Inflammatory macrophage (primary cell): Measurements from ENCODE around the gene MAGIX.
A peak's percentile ranks its signal among the peaks of the same experiment; 100 is the strongest.

Experiments used
- DNase-seq, 2 donors: peaks; one replicate each; pipeline ENCODE4 v3.0.0-alpha.2; 2020 to 2022

The MAGIX gene

GRCh38 chrX:49208399-49208798 lies 45.8 kb downstream of the MAGIX start:
- DNase-seq: no peak

- peak; percentile 16 to 68 for DNase-seq
Measured at GRCh38 chrX:49209434-49210251, 47.1 kb downstream of the MAGIX start.

- DNase-seq: no peak
Measured at GRCh38 chrX:49210406-49210805, 47.8 kb downstream of the MAGIX start.

- DNase-seq: no peak
Measured at GRCh38 chrX:49211074-49211473, 48.5 kb downstream of the MAGIX start.

- DNase-seq: no peak
Measured at GRCh38 chrX:49212209-49212608, 49.7 kb downstream of the MAGIX start.

GRCh38 chrX:49212861-49213260 lies 50.3 kb downstream of the MAGIX start:
- DNase-seq: no peak

- DNase-seq: no peak
Measured at GRCh38 chrX:49214416-49214815, 51.9 kb downstream of the MAGIX start.

GRCh38 chrX:49214996-49215526 lies 52.5 kb downstream of the MAGIX start:
- DNase-seq: no peak
